ENCODE results near the gene KLK13. TPM values are rescaled to one million over a fixed set of nuclear protein-coding genes. Genes with fewer than 3 reads are reported as not detected.
A peak's percentile ranks its signal among the peaks of the same experiment; 100 is the strongest.

The KLK13 gene
- total and polyA plus RNA-seq, 2 experiments from 2014 or later: 0.45 TPM; not detected in 1

DNA sequence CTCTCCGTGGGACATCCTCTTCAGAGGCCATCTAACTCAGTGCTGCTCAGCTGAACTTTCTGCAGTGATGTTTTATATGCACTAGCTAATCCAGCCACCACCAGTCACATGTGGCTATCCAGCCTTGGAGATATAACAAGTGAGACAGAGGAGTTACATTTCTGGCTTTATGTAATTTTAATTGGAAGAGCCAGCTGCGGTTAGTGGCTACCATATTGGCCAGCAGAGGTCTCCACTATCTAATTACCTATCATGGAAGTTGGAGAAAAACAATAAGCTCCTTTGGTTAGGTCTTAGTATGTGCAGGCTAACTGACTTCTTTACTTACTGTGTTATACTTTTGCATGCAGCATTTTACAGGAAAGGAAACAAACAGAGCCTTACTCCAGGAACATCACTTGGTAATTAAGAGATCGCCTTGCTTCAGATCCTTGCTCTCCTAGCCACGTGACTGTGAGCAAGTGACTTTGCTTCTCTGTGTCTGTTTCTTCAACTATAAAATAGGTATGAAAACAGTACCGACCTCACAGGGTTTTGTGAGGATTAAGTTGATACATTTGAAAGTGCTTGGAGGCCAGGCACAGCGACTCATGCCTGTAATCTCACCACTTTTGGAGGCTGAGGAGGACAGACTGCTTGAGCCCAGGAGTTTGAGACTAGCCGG lies 43.8 kb downstream of the KLK13 start:
- Histone ChIP-seq H3K4me3 (no peak overlapping the region), H3K9me3 (ENCODE audit: low read depth) (no peaks in the 10 kb centered on the region), H3K4me1 (ENCODE audit: low read depth) (no peaks in the 10 kb centered on the region), H3K27ac (no peak overlapping the region), H3K36me3 (no peaks in the 10 kb centered on the region), H3K27me3 (peaks cover 53% of the 10 kb centered on the region)
- TF ChIP-seq, protein P1, sequence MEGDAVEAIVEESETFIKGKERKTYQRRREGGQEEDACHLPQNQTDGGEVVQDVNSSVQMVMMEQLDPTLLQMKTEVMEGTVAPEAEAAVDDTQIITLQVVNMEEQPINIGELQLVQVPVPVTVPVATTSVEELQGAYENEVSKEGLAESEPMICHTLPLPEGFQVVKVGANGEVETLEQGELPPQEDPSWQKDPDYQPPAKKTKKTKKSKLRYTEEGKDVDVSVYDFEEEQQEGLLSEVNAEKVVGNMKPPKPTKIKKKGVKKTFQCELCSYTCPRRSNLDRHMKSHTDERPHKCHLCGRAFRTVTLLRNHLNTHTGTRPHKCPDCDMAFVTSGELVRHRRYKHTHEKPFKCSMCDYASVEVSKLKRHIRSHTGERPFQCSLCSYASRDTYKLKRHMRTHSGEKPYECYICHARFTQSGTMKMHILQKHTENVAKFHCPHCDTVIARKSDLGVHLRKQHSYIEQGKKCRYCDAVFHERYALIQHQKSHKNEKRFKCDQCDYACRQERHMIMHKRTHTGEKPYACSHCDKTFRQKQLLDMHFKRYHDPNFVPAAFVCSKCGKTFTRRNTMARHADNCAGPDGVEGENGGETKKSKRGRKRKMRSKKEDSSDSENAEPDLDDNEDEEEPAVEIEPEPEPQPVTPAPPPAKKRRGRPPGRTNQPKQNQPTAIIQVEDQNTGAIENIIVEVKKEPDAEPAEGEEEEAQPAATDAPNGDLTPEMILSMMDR (IDR thresholded peaks at IDR 0.05; ENCODE audit: low read depth, low read length): peak; percentile 78
- DNase-seq (ENCODE audit: low read depth in 1 of 2, low spot score in 1 of 2): peak; percentile 58 to 74

DNA sequence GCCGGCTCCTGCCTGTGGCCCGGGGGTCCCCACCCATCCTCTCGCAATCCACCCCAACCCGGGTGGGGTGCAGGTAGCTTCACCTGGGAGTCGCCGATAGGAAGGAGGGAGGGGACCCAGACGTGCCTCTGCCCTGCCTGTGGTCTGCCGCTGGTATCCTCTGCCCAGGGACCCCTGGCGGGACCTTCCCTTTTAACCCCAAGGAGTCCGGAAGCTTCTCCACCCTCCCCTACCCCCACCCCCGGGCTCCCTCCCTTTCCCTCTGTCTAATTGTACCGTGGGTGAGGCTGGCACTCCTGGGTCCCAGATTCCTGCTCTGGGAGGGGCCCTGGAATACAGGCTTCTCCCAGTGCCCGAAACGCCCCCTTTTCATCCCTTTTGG lies 45.4 kb downstream of the KLK13 start, which contains the start of gene KLK10:
KLK10 (minus strand) TSS at position 166 of the 382 bp plus-strand sequence. CDS start 579 bp downstream, outside the sequence.
- DNase-seq (ENCODE audit: low read depth in 1 of 2, low spot score in 1 of 2): no peak

DNA sequence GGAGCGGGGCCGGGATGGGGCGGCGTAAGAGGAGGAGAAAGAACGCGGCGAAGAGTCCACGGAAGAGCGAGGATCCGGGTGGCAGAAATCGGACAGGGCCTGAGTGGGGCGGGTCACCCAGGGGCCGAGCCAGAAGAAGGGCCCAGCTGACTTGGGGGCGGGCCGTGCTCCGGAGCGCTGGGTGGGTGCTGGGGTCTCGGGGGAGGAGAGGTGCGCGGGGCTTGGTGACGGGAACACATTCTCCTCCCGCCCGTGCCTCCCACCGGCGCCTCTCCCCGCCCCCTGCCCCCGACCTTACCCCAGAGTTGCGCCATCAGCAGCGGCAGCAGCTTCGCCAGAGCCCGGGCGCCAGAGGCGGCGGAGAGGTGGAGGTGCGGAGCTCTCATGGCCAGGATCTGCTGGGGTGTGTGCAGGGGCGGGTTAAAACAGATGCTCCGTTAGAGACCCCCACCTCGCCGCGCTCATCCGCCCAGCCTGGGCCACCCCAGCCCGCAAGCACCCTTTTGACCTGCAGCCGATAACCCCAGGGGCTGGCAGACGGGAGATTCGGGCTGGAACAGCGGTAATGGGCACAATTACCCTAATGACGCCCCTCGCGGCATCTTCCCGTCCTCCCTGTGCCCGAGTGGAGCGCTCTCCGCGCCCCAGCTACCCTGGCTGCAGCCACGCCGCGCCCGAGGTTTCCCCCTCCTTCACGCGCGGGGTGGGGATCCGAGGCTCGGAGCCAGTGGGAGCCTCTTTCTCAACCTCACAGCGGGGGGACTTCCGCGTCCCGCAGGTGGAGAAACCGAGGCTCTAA lies 45.9 kb downstream of the KLK13 start:
- H3K36me3 ChIP-seq: no peaks in the 10 kb centered on the region
- H3K9me3 ChIP-seq (ENCODE audit: low read depth): no peaks in the 10 kb centered on the region
- no peaks in the 10 kb centered on the region for H3K4me1 ChIP-seq (ENCODE audit: low read depth)
- peak; percentile 21 to 44 for DNase-seq (ENCODE audit: low read depth in 1 of 2, low spot score in 1 of 2)
- peak overlapping the region; percentile 17 for H3K4me3 ChIP-seq
- H3K27ac ChIP-seq: no peak overlapping the region
- H3K27me3 ChIP-seq: peaks cover 62% of the 10 kb centered on the region
- TF ChIP-seq, protein P1 (IDR thresholded peaks at IDR 0.05; ENCODE audit: low read depth, low read length): no peak

More for the DNA sequence above, 45.4 kb downstream of the KLK13 start, which contains the start of gene KLK10:
- Histone ChIP-seq H3K4me3 (peak within 1 kb of the TSS; percentile 17), H3K27ac (no peak within 1 kb of the TSS), H3K36me3 (no peaks in the 10 kb centered on the region), H3K27me3 (peaks cover 64% of the 10 kb centered on the region), H3K9me3 (ENCODE audit: low read depth) (no peaks in the 10 kb centered on the region), H3K4me1 (ENCODE audit: low read depth) (no peaks in the 10 kb centered on the region)
- TF ChIP-seq, protein P1 (IDR thresholded peaks at IDR 0.05; ENCODE audit: low read depth, low read length): no peak

DNA sequence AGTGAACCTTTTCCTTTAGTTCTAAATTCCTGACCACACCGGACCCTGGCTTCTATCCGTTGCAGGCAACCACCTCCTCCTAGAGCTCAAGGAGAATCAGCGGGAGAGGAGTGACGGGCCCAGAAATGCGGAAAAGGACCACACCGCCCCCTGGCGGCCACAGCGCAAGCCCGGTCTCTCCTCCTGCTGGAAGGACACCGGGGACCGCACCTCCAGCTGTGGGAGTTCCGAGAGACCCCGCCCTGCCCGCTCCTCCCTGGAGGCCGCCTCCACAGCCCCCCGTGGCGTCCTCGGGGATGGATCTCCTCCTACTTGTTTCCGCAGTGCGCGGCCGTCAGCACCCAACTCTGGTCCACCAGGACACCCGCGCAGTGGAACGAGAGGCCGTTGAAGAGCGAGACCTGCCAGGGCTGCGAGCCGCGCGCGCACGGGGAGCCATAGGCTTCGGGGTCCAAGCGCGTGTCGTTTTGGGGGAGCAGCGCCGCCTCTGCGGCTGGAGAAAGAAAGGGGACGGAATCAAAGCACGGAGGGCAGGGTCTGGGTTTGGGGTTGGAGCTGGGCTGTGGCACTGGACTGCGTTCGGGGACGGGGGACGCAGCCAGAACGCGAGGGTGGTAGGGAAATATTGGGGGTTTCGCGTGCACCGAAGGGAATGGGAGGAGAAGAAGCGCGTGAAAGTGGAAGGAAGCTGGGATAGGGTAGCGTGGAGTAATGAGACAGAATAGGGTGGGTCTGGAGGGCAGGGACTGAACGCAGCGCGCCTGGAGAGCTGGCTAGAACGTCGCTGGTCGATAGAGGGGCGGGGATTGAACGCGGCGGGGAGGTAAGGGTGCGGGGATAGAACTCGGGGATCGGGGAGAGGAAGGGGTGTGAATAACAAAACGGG lies 47.9 kb downstream of the KLK13 start:
- no peak overlapping the region for H3K27ac ChIP-seq
- DNase-seq (ENCODE audit: low read depth in 1 of 2, low spot score in 1 of 2): peak; percentile 47 to 74
- peaks cover 66% of the 10 kb centered on the region for H3K27me3 ChIP-seq
- no peaks in the 10 kb centered on the region for H3K36me3 ChIP-seq
- no peaks in the 10 kb centered on the region for H3K9me3 ChIP-seq (ENCODE audit: low read depth)
- TF ChIP-seq, protein P1 (IDR thresholded peaks at IDR 0.05; ENCODE audit: low read depth, low read length): peak; percentile 70
- H3K4me1 ChIP-seq (ENCODE audit: low read depth): no peaks in the 10 kb centered on the region
- peak overlapping the region; percentile 35 for H3K4me3 ChIP-seq

- TF ChIP-seq, protein P1 (IDR thresholded peaks at IDR 0.05; ENCODE audit: low read depth, low read length): no peak
- no peak overlapping the region for H3K27ac ChIP-seq
- no peak overlapping the region for H3K4me3 ChIP-seq
- H3K27me3 ChIP-seq: peaks cover 72% of the 10 kb centered on the region
- H3K9me3 ChIP-seq (ENCODE audit: low read depth): no peaks in the 10 kb centered on the region
- H3K36me3 ChIP-seq: no peaks in the 10 kb centered on the region
- H3K4me1 ChIP-seq (ENCODE audit: low read depth): no peaks in the 10 kb centered on the region
- DNase-seq (ENCODE audit: low read depth in 1 of 2, low spot score in 1 of 2): no peak
Observed at GRCh38 chr19:51015691-51016267, 49.1 kb downstream of the KLK13 start.

Measured in cardiac muscle cell (in vitro differentiated cells and primary cell).